GM12801 (cell line): ENCODE data around the gene RAPGEF4.

Source experiments
- CTCF ChIP-seq: IDR thresholded peaks from one replicate; pipeline ENCODE4 v1.5.1; 2011; ENCODE audit warnings: control low read depth; ENCODE audit not compliant: insufficient read length; ENCODE audit errors: extremely low read depth

Gene RAPGEF4

GRCh38 chr2:172925600-172925999 lies 190.0 kb downstream of the RAPGEF4 start:
- TF ChIP-seq CTCF, result no peak

GRCh38 chr2:172926785-172927640 lies 191.4 kb downstream of the RAPGEF4 start:
- no peak for TF ChIP-seq CTCF

DNA sequence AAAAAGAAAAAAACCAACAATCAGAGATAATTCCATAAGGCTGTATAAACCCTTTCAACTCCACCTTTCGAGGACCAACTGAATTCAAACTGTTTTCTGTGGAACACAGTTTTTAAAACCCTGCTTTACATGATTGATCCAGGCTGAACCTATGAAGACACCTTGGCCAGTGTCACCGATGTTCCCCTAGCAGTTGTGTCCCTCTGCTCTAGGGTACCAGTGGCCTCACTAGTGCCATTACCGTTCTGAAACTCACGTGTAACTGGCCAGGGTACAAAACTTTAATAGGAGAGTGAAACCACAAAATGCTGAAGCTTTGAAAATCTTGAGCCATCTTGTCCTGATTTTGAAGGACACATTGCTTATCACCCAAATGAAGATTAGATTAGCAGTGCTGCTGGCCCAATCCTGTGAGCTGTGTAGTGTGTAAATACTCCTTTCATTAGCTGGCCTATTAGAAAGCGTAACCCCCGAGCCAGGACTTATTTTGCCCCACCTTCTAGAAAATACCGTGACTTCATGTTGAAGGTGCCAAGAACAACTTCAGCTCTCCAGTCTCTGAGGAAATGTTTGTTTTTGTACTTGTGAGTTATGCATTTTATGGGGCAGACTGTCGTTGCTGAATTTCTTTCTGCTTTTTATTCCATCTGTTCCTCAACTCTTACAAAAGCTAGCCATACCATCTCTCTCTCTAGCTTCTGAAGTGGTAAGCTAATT lies 192.2 kb downstream of the RAPGEF4 start:
- no peak for TF ChIP-seq CTCF

DNA sequence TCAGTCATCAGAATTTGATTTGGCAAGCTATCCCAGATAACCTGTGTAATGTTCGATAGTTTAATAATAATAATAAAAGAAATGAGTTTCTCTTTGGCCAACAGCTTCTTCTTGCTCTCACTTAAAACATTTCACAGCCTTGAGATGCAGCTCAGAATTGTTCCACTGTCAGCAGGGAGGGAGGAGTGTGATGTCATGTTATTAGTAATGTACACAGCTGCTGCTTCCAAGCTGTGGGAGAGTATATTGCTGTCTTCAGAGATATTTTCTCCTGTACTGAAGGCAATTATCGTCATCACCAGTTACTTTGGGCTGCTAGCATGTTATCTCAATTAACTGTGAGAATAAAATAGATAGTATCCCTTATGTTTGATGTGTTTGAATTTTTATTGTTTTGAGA lies 193.1 kb downstream of the RAPGEF4 start:
- TF ChIP-seq CTCF, result no peak

GRCh38 chr2:172929644-172930043 lies 194.0 kb downstream of the RAPGEF4 start:
- no peak for TF ChIP-seq CTCF

DNA sequence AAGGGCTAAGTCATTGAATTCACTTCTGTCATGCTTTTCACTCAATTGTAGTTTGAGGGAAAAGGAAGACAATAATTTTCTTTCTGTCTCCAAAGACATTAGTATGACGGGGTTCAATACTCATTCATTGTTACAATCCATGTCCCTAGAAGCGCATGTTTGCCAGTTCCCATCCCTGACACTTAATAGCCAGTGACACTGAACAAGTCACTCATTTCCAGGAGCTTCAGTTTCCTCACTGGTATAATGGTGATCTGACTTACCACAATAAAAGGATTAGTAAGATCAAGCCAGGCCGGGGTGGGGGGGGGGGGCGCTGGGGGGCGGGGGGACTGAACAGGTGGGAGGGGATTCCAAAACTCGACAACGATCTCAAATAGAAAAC lies 195.2 kb downstream of the RAPGEF4 start:
- TF ChIP-seq CTCF, result no peak

DNA sequence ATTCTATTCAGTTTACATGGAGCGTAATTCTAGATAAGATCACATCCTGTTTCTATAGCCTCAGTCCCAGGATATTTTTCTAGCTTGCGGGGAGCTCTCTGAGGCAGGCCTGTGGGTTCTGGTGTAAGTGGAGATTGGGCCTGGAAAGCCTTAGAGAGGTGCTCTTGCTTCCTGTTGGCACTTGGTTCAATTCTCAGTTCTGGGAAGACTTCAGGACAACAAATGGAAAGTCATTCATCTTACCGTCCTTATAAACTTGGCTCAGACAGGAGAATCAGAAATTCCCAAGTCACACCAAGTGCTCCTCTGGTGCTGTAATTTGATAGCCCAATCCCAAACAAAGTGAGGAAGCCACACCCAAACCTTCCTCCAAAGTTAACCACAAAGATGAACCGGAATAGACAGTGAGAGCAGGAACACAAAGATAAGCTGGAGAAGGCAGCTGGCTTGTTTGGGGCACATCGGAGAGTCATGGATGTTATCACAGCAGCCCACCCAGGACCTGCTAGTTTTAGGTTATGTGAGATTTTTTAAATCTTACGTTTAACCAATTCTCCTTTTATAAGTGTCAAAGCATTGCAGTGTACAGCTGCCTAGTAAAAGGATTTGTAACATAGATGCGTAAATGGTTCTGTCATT lies 195.7 kb downstream of the RAPGEF4 start:
- no peak for TF ChIP-seq CTCF
